AG10803 (cell line): ENCODE data around the gene HK2.
"Not testable (repeated sequence)": the region's sequence is repeated elsewhere in the genome, so short reads cannot be mapped to it uniquely, and the experiment has no call there.

Source experiments
- DNase-seq: peaks from one replicate; pipeline ENCODE4 v3.0.0; 2010; ENCODE audit warnings: low read depth
- H3K4me3 ChIP-seq: 2 replicates; pipeline ENCODE4 v1.5.1; 2011; ENCODE audit warnings: mild to moderate bottlenecking, low read length, control low read depth
- CTCF ChIP-seq: conservative IDR thresholded peaks from 2 replicates; pipeline ENCODE4 v1.5.1; 2011; ENCODE audit warnings: mild to moderate bottlenecking, low read length, control low read depth, inconsistent platforms

HK2 gene

GRCh38 chr2:74890711-74891110 lies 56.8 kb downstream of the HK2 start:
- no peak overlapping the region for H3K4me3 ChIP-seq
- no peak for TF ChIP-seq CTCF
- DNase-seq, result no peak

DNA sequence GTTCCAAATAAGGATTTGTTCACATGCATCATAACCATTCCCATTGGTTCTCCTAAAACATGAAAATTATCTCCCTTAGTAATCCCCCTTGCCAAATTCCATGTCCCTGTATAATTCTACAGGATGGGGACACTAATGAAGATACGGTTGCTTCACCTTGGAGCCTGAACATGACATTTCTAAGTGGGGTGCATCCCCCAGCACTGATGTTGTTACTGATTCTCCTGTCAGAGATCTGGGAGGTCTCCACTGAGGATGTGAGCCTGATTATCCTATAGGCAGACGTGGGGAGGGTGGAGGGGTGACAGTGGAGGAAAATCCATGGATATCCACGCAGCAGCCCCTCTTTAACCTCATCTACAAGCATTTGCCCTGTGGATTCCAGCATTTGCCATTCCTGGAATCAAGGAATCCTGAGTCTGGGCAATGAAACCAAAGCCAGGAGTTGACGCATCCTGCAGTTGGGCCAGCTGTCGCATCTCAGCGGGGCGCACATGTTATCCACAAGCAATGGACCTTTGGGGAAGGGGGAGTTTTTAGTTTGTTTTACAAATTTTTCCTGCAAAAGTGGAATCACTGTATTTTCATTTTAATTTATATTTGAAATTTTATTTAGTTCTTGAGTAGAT lies 57.3 kb downstream of the HK2 start:
- TF ChIP-seq CTCF, result no peak
- no peak overlapping the region for H3K4me3 ChIP-seq
- no peak for DNase-seq

DNA sequence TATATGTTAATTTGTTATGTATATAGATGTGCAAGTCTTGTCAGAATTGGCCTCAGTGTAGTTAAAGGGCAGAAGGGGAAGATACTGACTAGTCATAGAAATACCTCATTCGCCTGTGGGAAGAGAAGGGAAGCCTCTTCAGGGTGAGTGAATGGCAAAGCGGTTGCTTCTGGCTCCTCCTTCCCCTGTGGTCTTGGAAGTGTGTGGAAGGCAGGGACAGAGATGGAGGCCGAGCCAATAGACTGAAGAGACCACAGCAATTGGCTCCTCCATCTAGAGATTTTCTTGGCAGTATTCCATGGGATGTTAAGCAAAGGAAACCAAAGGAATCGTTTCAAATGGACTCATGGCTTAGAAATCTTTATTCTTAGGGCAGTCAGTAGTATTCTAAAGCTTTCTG lies 57.9 kb downstream of the HK2 start:
- DNase-seq, H3K4me3 ChIP-seq: not testable (repeated sequence)

GRCh38 chr2:74892609-74893008 lies 58.7 kb downstream of the HK2 start:
- no peak for TF ChIP-seq CTCF
- DNase-seq, result no peak
- no peak overlapping the region for H3K4me3 ChIP-seq

- no peak overlapping the region for H3K4me3 ChIP-seq
- peak; percentile 76 for DNase-seq
- no peak for TF ChIP-seq CTCF
Measured at GRCh38 chr2:74893332-74893731, 59.4 kb downstream of the HK2 start.

- H3K4me3 ChIP-seq, result no peak overlapping the region
- peak; percentile 92 for DNase-seq
- no peak for TF ChIP-seq CTCF
Measured at GRCh38 chr2:74894272-74894981, 60.5 kb downstream of the HK2 start.

DNA sequence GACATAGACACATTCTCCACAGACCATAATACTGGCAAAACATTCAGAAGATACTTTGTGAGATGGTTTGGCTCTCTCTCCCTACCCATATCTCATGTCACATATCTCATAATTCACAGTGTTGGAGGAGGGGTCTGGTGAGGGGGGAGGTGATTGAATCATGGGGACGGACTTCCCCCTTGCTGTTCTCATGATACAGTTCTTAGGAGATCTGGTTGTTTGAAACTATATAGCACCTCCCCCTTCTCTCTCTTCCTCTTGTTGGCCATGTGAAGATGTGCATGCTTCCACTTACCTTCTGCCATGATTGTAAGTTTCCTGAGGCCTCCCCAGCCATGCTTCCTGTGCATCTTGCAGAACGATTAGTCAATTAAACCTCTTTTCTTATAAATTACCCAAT lies 61.1 kb downstream of the HK2 start:
- no peak for DNase-seq
- no peak for TF ChIP-seq CTCF
- no peak overlapping the region for H3K4me3 ChIP-seq
